Astrocyte (in vitro differentiated cells and primary cell): Measurements from ENCODE around the gene GTPBP2. TPM values are rescaled to one million over a fixed set of nuclear protein-coding genes. Genes with fewer than 3 reads are reported as not detected.

Source experiments
- DNase-seq: peaks from one replicate; pipeline ENCODE4 v3.0.0-alpha.2; 2010; ENCODE audit warnings: low read depth
- FAIRE-seq: peaks from 2 replicates; lab custom pipeline; 2011; peaks lifted over from hg19 to GRCh38; lab: Jason Lieb, UNC
- H2AFZ ChIP-seq: 2 replicates; pipeline ENCODE4 v1.6.0; 2012; ENCODE audit warnings: low read depth, low read length, inconsistent platforms
- H3K27ac ChIP-seq: 2 replicates; pipeline ENCODE4 v1.5.1; 2011; ENCODE audit warnings: low read depth, low read length, inconsistent platforms
- H3K27me3 ChIP-seq: 2 replicates; pipeline ENCODE4 v1.6.0; 2011; ENCODE audit warnings: low read length, inconsistent platforms; ENCODE audit not compliant: insufficient read depth
- H3K36me3 ChIP-seq: 2 replicates; pipeline ENCODE4 v1.5.1; 2011; ENCODE audit warnings: low read length, inconsistent platforms; ENCODE audit not compliant: insufficient read depth
- H3K4me1 ChIP-seq: 2 replicates; pipeline ENCODE4 v1.5.1; 2011; ENCODE audit warnings: low read length, inconsistent platforms; ENCODE audit not compliant: insufficient read depth
- H3K4me2 ChIP-seq: 2 replicates; pipeline ENCODE4 v1.6.0; 2012; ENCODE audit warnings: low read length, inconsistent platforms
- H3K4me3 ChIP-seq: 2 replicates; pipeline ENCODE4 v1.5.1; 2011; ENCODE audit warnings: low read depth, mild to moderate bottlenecking, low read length, inconsistent platforms; ENCODE audit not compliant: insufficient read depth
- H3K79me2 ChIP-seq: 2 replicates; pipeline ENCODE4 v1.6.0; 2012; ENCODE audit warnings: mild to moderate bottlenecking, low read length, inconsistent platforms; ENCODE audit not compliant: insufficient read depth
- H3K9ac ChIP-seq: 2 replicates; pipeline ENCODE4 v1.6.0; 2012; ENCODE audit warnings: mild to moderate bottlenecking, low read length, inconsistent platforms
- H3K9me3 ChIP-seq: 2 replicates; pipeline ENCODE4 v1.5.1; 2012; ENCODE audit warnings: low read depth, mild to moderate bottlenecking, low read length, inconsistent platforms; ENCODE audit not compliant: insufficient read depth
- H4K20me1 ChIP-seq: 2 replicates; pipeline ENCODE4 v1.6.0; 2012; ENCODE audit warnings: low read length, inconsistent platforms; ENCODE audit not compliant: insufficient read depth
- H3K27ac Mint-ChIP-seq: one replicate; pipeline ENCODE4 v1.8.0; 2021; ENCODE audit warnings: mild to moderate bottlenecking, mixed read lengths; ENCODE audit not compliant: unreplicated experiment
- H3K27me3 Mint-ChIP-seq: one replicate; pipeline ENCODE4 v1.8.0; 2021; ENCODE audit warnings: low read depth, mixed read lengths; ENCODE audit not compliant: unreplicated experiment
- H3K36me3 Mint-ChIP-seq: one replicate; pipeline ENCODE4 v1.8.0; 2021; ENCODE audit warnings: low read depth, mixed read lengths; ENCODE audit not compliant: unreplicated experiment
- H3K4me1 Mint-ChIP-seq: one replicate; pipeline ENCODE4 v1.8.0; 2021; ENCODE audit warnings: low read depth, mixed read lengths; ENCODE audit not compliant: unreplicated experiment
- H3K4me3 Mint-ChIP-seq: one replicate; pipeline ENCODE4 v1.8.0; 2021; ENCODE audit warnings: mild to moderate bottlenecking, moderate library complexity, mixed read lengths; ENCODE audit not compliant: unreplicated experiment
- H3K9me3 Mint-ChIP-seq: one replicate; pipeline ENCODE4 v1.8.0; 2021; ENCODE audit warnings: mild to moderate bottlenecking, mixed read lengths; ENCODE audit not compliant: unreplicated experiment
- CTCF ChIP-seq: IDR thresholded peaks from 2 replicates; pipeline ENCODE4 v1.5.1; 2011; ENCODE audit warnings: low read depth, mild to moderate bottlenecking, inconsistent platforms, low read length, moderate library complexity; ENCODE audit not compliant: insufficient read depth
- EZH2 ChIP-seq: IDR thresholded peaks from 2 replicates; pipeline ENCODE4 v1.6.1; 2012; ENCODE audit warnings: mild to moderate bottlenecking, low read length, inconsistent platforms; ENCODE audit not compliant: insufficient read depth
- total RNA-seq: library from RNA; stranded (reverse); gene quantifications from 2 replicates; pipeline ENCODE4 v1.2.1, GENCODE V29; 2021

GTPBP2 gene
- total RNA-seq, 1 donor from 2014 or later = 86.6 TPM

- H3K4me3 ChIP-seq = no peak overlapping the region
- H3K9me3 ChIP-seq = no peaks in the 10 kb centered on the region
- no peak for DNase-seq
- peaks cover 15% of the 10 kb centered on the region for H4K20me1 ChIP-seq
- H3K4me2 ChIP-seq = no peak overlapping the region
- Mint-ChIP-seq H3K36me3 (peaks cover 50% of the 10 kb centered on the region), H3K27ac (peak overlapping the region; percentile 66), H3K4me3 (no peak overlapping the region), H3K4me1 (peaks cover 18% of the 10 kb centered on the region), H3K9me3 (no peaks in the 10 kb centered on the region), H3K27me3 (no peaks in the 10 kb centered on the region)
- H3K27me3 ChIP-seq = no peaks in the 10 kb centered on the region
- no peak overlapping the region for H3K27ac ChIP-seq
- no peak overlapping the region for H2AFZ ChIP-seq
- no peak for TF ChIP-seq CTCF
- no peak for TF ChIP-seq EZH2
- H3K4me1 ChIP-seq = peaks cover 21% of the 10 kb centered on the region
- H3K9ac ChIP-seq = no peak overlapping the region
- no peak for FAIRE-seq
- H3K79me2 ChIP-seq = peaks cover 50% of the 10 kb centered on the region
- H3K36me3 ChIP-seq = peaks cover 54% of the 10 kb centered on the region
Measured at GRCh38 chr6:43624786-43625288, 4.2 kb downstream of the GTPBP2 start.

GRCh38 chr6:43623880-43624785 lies 4.9 kb downstream of the GTPBP2 start:
- no peak overlapping the region for H3K9ac ChIP-seq
- H3K36me3 ChIP-seq = peaks cover 59% of the 10 kb centered on the region
- H3K4me2 ChIP-seq = no peak overlapping the region
- peaks cover 50% of the 10 kb centered on the region for H3K79me2 ChIP-seq
- TF ChIP-seq CTCF (no peak), EZH2 (no peak)
- no peak overlapping the region for H3K27ac ChIP-seq
- H3K9me3 ChIP-seq = no peaks in the 10 kb centered on the region
- H3K4me1 ChIP-seq = peaks cover 17% of the 10 kb centered on the region
- peaks cover 50% of the 10 kb centered on the region for H3K36me3 Mint-ChIP-seq
- peaks cover 15% of the 10 kb centered on the region for H4K20me1 ChIP-seq
- H3K27me3 ChIP-seq = no peaks in the 10 kb centered on the region
- peaks cover 18% of the 10 kb centered on the region for H3K4me1 Mint-ChIP-seq
- FAIRE-seq (no peak), DNase-seq (no peak)
- H3K27ac Mint-ChIP-seq = peak overlapping the region; percentile 66
- no peaks in the 10 kb centered on the region for H3K27me3 Mint-ChIP-seq
- no peak overlapping the region for H2AFZ ChIP-seq
- H3K9me3 Mint-ChIP-seq = no peaks in the 10 kb centered on the region
- H3K4me3 ChIP-seq = no peak overlapping the region
- H3K4me3 Mint-ChIP-seq = peak overlapping the region; percentile 60
